Measurements from ENCODE around the gene CCDC27. TPM values are rescaled to one million over a fixed set of nuclear protein-coding genes. Genes with fewer than 3 reads are reported as not detected.
A peak's percentile ranks its signal among the peaks of the same experiment; 100 is the strongest.

The CCDC27 gene
- total RNA-seq, 1 donor from 2014 or later = not detected

GRCh38 chr1:3727042-3727824, 25.0 kb upstream of the CCDC27 start:
- Mint-ChIP-seq H3K36me3 (no peaks in the 10 kb centered on the region), H3K27ac (no peak overlapping the region), H3K4me1 (peaks cover 12% of the 10 kb centered on the region), H3K4me3 (no peak overlapping the region), H3K9me3 (no peaks in the 10 kb centered on the region), H3K27me3 (ENCODE audit: insufficient read depth, low read depth) (peaks cover 7% of the 10 kb centered on the region)
- no peaks in the 10 kb centered on the region for H3K36me3 ChIP-seq
- no peaks in the 10 kb centered on the region for H3F3A ChIP-seq (ENCODE audit: low read depth)
- no peaks in the 10 kb centered on the region for H3K9me3 ChIP-seq (ENCODE audit: low read depth)
- DNase-seq (ENCODE audit: low spot score) = peak; percentile 68
- no peaks in the 10 kb centered on the region for H3K79me2 ChIP-seq (ENCODE audit: low read depth)
- no peak overlapping the region for H3K4me3 ChIP-seq
- H3K4me1 ChIP-seq = peaks cover 6% of the 10 kb centered on the region
- H3K4me2 ChIP-seq = no peak overlapping the region
- no peak overlapping the region for H2AFZ ChIP-seq (replicated peaks)
- H3K27me3 ChIP-seq = peaks cover 11% of the 10 kb centered on the region
- peak; percentile 67 for TF ChIP-seq CTCF (IDR thresholded peaks at IDR 0.05)
- TF ChIP-seq EZH2 (IDR thresholded peaks at IDR 0.05) = no peak
- TF ChIP-seq EZH2phosphoT487 (IDR thresholded peaks at IDR 0.05) = no peak
- no peak overlapping the region for H3K27ac ChIP-seq
- H4K20me1 ChIP-seq (ENCODE audit: low read depth) = no peaks in the 10 kb centered on the region
- H3K9ac ChIP-seq = no peak overlapping the region

- H3K27me3 Mint-ChIP-seq (ENCODE audit: insufficient read depth, low read depth) = peaks cover 7% of the 10 kb centered on the region
- peaks cover 11% of the 10 kb centered on the region for H3K27me3 ChIP-seq
- no peaks in the 10 kb centered on the region for H3K9me3 Mint-ChIP-seq
- no peak overlapping the region for H3K27ac Mint-ChIP-seq
- no peak overlapping the region for H2AFZ ChIP-seq (replicated peaks)
- H3K27ac ChIP-seq = no peak overlapping the region
- H4K20me1 ChIP-seq (ENCODE audit: low read depth) = no peaks in the 10 kb centered on the region
- H3K9ac ChIP-seq = no peak overlapping the region
- H3K36me3 Mint-ChIP-seq = no peaks in the 10 kb centered on the region
- H3K4me3 Mint-ChIP-seq = no peak overlapping the region
- TF ChIP-seq EZH2phosphoT487 (IDR thresholded peaks at IDR 0.05) = no peak
- TF ChIP-seq CTCF (IDR thresholded peaks at IDR 0.05) = no peak
- no peak for TF ChIP-seq EZH2 (IDR thresholded peaks at IDR 0.05)
- H3K79me2 ChIP-seq (ENCODE audit: low read depth) = no peaks in the 10 kb centered on the region
- H3K4me2 ChIP-seq = no peak overlapping the region
- H3K4me3 ChIP-seq = no peak overlapping the region
- no peaks in the 10 kb centered on the region for H3K9me3 ChIP-seq (ENCODE audit: low read depth)
- H3K4me1 Mint-ChIP-seq = peaks cover 12% of the 10 kb centered on the region
- peaks cover 10% of the 10 kb centered on the region for H3K4me1 ChIP-seq
- H3F3A ChIP-seq (ENCODE audit: low read depth) = no peaks in the 10 kb centered on the region
- no peaks in the 10 kb centered on the region for H3K36me3 ChIP-seq
- DNase-seq (ENCODE audit: low spot score) = no peak
These were observed 24.1 kb upstream of the CCDC27 start for GRCh38 chr1:3727825-3728776.

- peaks cover 9% of the 10 kb centered on the region for H3K4me1 Mint-ChIP-seq
These were observed 22.4 kb upstream of the CCDC27 start for GRCh38 chr1:3729594-3730542.

More at GRCh38 chr1:3729594-3730542, 22.4 kb upstream of the CCDC27 start:
- Mint-ChIP-seq H3K27me3 (ENCODE audit: insufficient read depth, low read depth) (peaks cover 4% of the 10 kb centered on the region), H3K27ac (no peak overlapping the region), H3K36me3 (no peaks in the 10 kb centered on the region), H3K9me3 (no peaks in the 10 kb centered on the region), H3K4me3 (no peak overlapping the region)
- no peak for DNase-seq (ENCODE audit: low spot score)
- no peak overlapping the region for H2AFZ ChIP-seq (replicated peaks)
- no peaks in the 10 kb centered on the region for H3F3A ChIP-seq (ENCODE audit: low read depth)
- H3K4me2 ChIP-seq = no peak overlapping the region
- TF ChIP-seq EZH2 (IDR thresholded peaks at IDR 0.05) (no peak), EZH2phosphoT487 (IDR thresholded peaks at IDR 0.05) (no peak), CTCF (IDR thresholded peaks at IDR 0.05) (no peak)
- no peaks in the 10 kb centered on the region for H3K9me3 ChIP-seq (ENCODE audit: low read depth)
- H3K4me1 ChIP-seq = peaks cover 10% of the 10 kb centered on the region
- H3K27ac ChIP-seq = no peak overlapping the region
- no peak overlapping the region for H3K4me3 ChIP-seq
- no peak overlapping the region for H3K9ac ChIP-seq
- peaks cover 11% of the 10 kb centered on the region for H3K27me3 ChIP-seq
- no peaks in the 10 kb centered on the region for H4K20me1 ChIP-seq (ENCODE audit: low read depth)
- no peaks in the 10 kb centered on the region for H3K79me2 ChIP-seq (ENCODE audit: low read depth)
- no peaks in the 10 kb centered on the region for H3K36me3 ChIP-seq

All from neural progenitor cell (in vitro differentiated cells).